Measurements from ENCODE around the gene IFT27.
"Not testable (repeated sequence)": the region's sequence is repeated elsewhere in the genome, so short reads cannot be mapped to it uniquely, and the experiment has no call there.

Gene IFT27

DNA sequence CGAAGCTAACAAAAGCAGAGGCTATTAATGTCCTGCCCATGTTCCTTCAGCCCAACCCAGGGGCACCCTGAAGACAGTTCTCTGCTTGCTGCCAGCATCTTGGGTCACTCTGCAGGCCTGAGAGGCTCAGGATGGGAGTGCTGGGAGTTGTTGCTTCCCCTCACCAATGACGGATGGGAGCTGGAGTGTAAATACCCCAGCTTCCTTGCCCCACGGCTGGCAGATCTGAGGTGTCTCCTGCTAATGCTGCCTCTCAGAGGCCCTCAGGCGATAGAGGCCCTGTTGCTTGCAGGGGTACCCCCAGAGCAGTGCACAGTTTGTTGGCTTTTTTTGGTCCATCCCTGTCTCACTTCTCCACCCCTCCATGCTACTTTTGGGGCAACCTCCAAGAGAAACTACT, 32.9 kb downstream of the IFT27 start:
- no peak for DNase-seq

DNA sequence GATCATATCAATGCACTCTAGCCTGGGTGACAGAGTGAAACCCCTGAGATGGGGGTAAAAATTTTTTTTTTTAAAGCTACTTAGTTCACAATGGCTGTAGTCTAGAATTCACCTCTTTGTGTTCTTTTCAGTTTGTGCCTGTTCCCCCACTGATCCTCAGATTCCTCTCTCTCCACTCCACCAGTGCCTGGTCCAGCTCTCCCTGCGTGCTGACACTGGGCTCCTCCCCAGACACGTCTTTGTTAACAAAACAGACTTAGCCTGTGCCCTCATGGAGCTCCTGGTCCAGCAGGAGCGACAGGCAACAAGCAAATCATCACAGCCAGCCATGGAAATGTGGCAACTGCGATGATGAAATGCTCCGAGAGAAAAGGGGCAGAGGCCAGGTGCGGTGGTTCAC, 34.0 kb downstream of the IFT27 start:
- DNase-seq, result no peak

DNA sequence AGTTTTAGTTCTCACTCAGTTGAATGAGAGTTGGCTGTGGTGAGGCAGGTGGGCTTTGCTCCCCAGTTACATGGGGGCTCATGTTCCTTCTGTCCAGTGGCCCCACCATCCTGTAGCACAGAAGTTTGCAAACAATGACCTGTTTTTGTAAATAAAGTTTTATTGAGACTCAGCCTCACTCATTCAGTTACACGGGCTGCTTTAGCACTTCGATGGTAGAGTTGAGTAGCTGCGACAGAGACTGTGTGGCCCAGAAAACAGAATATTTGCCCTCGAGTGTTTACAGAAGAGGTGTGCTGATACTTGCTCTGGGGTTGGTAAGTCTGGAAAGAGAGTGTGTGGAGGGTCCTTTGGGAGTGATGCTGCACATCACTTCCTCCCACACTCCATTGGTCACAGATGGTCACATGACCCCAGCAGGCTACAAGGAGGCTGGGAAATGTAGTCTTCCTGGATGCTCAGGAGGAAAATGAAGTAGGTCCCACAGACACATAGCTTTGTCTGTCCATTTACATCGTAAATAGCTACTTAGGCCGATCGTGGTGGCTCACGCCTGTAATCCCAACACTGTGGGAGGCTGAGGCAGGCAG, 34.6 kb downstream of the IFT27 start:
- no peak for DNase-seq

DNA sequence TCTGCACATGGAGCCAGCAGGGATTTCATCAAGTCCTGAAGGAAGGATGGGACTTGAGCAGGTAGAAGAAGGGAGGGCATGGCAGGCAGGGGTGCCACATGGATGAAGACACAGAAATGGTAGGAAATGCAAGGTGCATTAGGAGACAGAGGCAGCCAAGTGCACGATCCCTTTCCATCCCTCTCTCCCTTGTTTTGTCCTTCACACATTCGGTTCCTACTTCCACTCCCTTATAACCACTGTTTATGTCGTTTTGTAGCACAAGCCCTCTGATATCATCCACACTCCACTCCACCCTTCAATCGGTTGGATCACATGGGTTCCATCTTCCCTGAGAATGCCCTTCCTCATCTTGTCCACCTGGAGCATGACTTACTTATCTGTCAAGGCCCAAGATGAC, 35.2 kb downstream of the IFT27 start:
- no peak for DNase-seq

DNA sequence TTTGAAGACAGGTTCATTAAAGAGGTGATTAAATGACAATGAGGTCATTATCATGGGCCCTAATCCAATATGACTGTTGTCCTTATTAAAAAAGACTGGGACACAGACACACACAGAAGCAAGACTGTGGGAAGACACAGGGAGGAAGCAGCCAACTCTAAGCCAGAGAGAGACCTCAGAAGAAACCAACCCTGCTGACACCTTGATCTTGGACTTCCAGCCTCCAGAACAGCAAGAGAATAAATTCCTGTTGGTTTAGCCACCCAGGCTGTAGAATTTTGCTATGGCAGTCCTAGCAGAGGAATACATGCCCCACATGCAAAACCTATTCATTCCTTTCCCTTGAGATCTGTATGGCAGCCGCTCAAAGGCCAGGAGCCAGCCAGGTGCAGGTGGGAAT, 36.7 kb downstream of the IFT27 start:
- no peak for DNase-seq

DNA sequence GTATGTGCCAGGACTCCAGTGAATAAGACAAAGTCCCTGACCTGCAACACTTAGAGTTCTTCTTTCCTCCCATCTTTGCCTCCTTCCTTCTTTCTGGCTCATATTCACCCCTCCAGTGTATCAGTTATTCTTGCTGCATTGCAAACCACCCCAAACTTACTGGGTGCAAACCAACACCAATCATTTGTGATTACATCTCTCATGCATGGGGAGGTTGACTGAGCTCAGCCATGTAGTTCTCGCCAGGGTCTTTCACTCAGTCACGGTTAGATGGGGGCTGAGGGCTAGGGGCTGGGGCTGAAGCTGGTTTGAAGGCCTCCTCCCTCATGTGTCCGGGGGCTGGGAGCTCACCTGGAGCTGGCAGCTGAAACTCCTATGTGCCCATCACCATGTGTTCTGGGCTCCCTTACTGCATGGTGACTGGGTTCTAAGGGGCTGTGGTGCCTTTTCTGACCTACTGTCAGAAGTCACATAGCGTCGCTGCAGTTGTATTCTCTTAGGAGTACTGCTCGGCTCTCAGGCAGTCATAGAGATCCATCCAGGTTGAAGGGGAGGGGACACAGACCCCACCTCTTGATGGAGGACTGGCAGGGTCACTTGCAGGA, 37.4 kb downstream of the IFT27 start:
- no peak for DNase-seq

DNA sequence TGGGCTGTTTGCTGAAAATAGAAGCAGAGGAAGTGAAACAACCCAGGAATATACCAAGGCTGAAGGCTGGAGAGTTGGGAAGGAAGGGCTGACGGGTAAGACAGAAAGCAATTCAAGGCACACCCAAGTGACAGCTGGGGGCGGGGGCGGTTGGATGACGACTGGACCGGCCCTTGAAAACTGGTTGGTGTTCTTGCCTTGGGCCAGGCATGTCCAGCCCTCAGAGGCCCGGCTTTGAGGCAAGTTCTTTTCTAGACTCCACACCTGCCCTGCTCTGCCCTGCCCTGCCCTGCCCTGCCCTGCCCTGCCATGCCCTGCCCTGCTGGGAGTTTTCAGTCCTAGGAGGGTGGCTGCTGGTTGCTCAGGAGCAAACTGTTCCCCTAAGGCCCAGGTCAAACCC, 38.1 kb downstream of the IFT27 start:
- no peak for DNase-seq

DNA sequence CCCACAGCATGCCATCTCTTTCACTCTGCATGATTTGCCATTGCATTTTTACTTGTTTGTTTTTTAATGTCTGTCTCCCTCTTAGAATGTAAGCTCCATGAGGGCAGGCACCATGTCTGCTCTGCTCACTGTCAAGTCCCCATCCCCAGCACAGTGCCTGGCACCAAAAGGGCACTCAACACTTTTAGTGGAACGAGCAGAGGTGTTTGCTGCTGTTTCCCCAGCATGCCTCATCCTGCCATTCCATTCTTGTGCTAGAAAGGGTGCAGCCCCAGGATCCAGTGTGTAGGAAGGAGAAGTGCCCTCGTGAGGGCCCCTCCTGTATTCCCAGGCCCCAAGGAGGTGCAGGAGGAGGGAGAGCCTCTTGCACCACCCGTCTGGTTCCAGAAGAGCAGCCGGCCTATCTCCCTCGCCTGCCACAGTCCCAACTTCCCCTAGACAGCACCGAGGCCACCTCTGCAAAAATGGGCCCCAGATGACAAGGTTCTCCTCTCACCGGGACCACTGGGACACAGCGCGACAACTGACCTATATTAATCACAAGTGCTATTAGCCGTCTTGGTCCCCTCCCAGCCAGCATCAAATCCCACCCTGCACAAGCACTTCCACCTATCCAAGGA, 39.1 kb downstream of the IFT27 start:
- DNase-seq, result no peak

DNA sequence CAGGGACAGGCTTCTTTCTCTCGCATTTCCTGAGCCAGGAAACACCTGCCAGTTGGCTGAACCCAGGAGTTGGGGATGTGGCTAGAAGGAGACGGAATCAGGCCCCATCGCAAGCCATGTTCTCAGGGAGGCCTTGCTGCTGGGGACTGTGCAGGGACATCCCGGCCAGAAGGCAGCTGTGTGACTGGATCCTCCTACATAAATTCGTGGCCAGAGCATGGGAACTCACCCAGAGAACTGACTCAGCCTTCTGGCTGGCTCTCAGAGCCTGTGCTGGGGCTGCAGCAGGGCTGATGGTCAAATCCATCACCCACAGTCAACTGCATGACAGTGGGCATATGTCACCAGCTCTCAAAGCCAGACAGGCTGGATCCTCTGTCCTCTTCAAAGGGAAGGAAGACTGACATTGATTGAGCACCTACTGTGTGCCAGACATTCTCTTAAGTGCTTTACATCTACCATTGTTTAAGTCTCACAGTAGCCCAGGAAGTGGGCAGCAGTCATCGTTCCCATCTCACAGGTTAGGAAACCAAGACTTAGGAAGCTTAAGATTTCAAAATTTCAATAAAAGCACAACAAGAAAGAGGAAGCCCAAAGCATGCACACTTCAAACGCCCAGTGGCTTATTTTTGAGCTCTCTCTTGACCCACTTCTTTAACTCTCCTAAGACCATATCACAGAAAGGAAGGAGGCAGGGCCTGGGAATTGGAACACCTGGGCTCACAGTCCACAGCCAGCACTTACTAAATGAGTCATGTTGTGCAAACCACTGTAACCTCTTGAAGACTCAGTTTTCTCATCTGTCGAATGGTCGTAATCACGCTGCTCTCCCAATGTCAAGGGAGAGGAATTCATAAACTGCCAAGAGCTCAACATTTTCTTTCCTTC, 41.5 kb downstream of the IFT27 start:
- no peak for DNase-seq

DNA sequence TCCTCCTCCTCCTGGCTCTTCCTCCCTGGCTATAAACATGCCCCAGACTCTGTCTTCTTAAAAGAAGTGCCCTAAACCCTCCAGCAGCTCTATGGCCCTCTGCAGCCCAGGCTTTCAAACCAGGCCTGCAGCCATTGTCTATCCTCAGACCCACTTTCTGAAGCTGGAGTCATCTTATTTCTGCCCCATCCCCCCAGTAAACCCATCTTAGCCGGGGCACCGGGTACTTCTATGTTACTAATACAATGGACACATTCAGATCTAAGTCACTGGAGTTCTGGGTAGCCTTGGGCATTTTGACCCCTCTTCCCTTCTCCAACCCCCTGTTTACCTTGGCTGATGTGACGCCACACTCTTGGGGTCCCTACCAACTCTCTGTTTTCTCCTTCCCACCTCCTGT, 42.6 kb downstream of the IFT27 start:
- no peak for DNase-seq

DNA sequence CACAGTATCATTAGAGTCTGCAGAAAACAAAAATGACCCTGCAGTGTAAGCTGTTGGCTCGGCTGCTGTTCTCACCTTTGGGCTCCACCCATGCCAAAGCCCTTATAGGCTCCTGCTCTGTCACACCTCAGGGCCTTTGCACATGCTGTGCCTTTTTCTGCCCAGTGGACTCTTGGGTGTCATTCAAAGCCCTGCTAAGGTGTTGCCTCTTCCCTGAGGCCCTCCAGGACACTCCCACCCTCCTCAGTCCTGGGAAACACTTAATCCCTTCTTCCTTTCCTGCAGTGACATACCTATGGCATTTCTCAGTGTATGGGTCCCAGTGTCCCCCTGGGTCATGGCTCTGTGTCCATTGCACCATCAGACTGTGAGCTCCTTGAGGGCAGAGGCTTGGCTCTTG, 43.3 kb downstream of the IFT27 start:
- DNase-seq, result no peak

DNA sequence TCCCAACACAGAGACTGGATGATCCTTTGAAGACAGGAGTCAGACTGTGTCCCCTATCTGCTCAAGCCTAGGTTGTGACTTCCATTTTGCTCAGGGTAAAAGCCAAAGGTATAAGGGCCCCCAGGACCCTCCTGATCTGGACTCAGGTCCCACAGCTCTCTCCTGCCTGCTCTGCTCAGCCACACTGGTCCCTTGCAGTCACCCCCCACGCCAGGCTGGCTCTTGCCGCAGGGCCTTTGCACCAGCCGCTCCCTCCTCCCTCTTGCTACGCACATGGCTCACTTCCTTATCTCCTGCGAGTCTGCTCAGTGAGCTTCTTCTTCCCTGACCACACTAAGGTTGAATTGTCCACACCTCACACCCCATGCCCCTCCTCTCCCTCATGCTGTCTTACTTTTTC, 44.0 kb downstream of the IFT27 start:
- DNase-seq, result no peak

DNA sequence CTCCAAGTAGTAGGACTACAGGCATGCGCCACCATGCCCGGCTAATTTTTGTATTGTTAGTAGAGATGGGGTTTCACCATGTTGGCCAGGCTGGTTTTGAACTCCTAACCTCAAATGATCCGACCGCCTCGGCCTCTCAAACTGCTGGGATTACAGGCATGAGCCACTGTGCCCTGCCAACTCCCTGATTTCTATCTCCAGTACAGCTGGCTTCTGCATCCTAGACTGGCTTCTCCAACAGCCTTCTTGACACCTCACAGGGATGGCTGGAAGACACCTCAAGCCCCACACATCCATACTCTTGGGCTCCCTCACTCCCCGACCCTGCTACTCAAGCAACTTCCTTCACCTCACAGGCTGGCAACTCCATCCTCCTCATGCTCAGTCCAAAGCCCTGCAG, 44.6 kb downstream of the IFT27 start:
- not testable (repeated sequence) for DNase-seq

DNA sequence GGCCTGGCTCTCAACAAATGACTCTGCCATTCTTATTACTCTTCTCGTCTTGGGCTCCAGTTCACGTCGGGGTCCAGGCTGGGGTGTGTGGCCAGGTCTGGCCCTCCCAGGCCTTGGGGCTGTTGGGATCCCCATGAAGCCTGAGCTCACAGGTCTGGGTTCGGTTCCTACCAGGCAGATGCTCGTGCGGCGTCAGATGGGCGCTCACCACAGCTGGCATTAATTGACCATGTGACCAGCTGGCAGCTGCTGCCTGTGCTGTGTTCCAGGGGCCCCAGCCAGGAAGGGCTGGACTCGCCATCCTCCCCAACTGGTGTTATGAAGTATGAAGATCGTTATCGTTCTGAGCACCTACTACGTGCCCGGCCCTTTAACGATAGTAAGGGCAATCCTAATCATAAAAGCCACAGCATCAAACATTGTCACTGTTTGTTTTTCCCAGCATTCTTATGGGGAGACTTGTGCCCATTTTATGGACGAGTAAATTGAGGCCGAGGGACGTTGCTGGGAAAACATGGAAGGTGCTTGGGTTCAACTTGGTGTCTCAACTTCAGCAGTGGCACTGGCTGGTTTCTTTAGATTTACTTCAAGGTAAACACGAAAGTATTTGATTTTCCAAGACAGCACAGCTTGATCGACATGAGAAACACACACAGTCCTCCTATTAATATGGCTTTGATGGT, 45.6 kb downstream of the IFT27 start:
- no peak for DNase-seq

DNA sequence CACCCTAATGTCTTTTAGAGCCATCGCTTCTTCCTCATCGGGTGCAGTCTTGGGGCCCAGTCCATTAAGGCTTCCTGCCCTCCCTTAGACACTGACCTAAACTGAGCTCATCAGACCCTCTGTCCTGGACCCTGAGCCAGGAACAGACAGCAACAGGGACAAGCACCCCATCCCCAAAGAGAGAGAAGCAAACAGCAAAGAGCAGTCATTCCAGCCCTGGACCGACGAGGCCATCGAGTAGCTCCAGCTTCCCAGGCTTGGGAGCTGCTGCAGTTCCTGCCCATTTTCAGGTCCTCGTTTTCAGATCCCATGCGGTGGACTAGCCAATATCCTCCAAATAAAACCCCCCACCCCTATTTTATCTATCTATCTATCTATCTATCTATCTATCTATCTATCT, 46.6 kb downstream of the IFT27 start:
- no peak for DNase-seq

DNA sequence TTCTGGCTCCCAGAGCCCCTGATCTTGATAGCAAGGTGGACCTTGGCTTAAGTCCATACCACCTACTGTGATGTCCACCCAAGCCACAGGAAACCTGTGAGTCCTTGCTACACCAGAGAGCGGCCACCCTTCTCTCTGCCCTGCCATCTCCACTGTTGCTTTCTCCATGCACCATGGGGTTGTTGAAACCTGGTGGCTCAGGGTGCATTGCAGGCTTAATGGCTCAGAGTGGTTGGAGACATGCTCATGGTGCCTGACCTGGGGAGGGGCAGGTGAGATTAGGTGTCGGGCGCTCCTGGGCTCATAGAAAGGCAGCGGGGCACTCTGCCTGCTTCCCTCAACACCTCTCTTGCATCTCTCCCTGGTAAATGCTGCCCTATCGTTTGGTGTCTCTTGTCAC, 47.4 kb downstream of the IFT27 start:
- no peak for DNase-seq

DNA sequence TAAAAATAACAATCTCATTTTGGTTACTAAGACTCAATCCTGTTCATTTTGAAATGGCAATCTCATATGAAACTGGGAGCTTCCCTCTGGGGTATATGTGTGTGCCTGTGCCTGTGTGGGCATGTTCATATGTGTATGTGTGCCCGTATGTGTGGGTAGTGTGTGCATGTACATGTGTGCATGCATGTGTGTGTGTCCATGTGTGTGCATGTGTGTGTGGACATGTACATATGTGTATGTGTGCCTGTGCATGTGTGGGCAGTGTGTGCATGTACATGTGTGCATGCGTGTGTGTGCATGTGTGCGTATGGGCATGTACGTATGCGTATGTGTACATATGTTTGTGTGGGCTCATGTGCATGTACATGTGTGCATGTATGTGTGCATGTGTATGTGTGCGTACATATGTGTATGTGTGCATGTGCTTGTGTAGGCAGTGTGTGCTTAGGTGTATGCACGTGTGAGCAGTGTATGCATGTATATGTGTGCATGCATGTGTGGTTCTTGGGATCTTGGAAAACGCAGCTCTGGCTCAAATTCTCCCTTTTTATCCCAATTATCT, 47.9 kb downstream of the IFT27 start:
- no peak for DNase-seq

DNA sequence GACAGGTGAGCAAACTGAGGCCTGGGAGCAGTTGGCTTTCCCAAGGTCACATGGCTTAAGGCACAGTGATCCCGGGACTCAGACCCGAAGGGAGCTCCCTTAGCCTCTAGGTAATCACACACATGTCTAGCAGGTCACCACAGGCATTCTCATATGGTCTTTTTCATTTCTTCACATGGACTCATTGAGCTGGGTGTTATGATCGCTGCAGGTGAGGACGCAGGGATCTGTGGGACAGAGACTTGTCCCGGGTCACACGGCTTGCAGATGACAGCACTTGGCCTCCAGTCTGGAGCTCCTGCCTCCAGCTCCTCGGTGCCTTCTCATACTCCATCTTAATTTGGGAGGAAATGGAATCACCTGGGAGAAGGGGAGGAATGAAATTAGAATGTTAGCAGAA, 48.8 kb downstream of the IFT27 start:
- DNase-seq, result no peak

DNA sequence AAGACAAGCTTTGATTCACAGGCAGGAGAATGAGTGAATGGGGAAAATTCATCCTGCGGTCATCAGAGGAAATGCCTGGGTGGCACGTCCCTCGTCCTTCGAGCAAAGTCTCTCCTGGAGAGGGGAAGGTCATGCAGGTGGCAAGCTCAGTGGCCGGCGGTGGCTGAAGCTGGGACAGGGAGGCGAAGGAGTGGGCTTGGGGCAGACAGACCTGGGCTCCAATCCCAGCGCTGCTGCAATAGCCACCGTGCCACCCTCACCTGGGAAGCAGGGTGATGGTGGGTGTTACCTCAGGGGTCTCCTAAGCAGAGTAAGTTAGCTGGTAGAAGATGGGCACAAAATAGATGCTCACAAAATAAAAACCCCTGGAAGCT, 49.9 kb downstream of the IFT27 start:
- DNase-seq, result no peak

DNA sequence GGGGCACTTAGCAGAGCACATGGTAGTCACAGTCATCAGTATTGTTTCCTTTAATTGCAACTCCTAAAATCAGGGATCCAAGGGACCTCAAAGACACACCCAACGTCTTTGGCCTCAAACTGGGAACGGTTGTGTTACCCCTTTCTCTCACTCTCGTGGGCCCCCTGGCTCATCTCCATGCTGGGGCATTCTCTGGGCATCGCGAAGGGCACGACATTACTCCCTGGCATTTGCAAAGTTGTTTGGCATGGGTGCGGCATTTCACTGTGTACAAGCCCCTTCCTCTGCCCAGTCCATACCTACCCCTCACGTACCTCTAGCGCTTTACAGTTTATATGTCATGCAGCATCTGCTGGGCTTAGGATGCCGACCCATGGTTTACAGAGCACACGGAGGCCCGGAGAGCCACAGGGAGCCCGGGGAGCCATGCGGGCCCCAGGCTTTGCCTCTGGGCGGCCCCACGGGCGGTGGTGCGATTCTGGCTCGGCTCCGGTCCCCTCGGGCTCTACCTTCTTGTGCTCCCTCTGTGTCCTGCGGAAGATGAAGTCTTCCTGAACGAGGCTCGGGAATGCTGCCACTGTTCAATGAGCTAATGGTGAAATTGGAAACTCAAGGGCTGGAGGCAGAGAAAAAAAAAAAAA, 50.4 kb downstream of the IFT27 start:
- DNase-seq, result no peak

DNA sequence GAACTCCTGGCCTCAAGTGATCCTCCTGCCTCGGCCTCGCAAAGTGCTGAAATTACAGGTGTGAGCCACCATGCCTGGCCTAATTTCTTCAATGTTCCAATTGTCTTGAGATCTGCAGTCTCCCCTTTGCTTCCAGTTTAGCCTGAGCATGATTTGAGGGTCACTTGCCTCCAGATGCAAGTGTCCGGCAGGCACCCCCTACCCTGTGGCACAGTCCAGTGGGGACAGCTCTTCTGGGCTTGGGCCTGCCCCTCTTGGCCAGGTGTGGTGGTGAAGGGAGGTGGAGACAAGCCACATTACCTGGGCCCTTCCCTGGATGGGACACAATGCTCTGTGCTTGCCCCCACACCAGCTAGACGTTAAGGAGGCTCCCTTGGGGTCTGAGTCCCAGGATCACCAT, 51.1 kb downstream of the IFT27 start:
- no peak for DNase-seq

DNA sequence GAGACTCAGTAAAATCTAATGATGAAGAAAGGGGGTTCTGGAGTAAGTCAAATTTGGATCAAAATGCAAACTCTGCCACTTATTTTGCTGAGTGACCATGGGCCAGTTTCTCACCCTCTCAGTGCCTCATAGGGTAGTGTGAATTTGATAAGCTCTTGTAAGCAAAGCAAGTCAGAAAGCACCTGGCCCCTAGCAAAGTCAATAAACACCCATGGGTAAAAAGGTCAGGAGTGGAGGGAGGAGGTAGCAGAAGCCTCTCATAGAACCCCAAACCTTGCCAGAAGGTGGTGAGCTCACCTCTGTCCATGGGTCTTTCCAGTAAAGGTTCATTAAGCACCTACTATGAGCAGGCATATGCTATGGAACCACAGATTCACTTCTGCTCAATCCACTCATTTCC, 53.9 kb downstream of the IFT27 start:
- DNase-seq, result no peak

DNA sequence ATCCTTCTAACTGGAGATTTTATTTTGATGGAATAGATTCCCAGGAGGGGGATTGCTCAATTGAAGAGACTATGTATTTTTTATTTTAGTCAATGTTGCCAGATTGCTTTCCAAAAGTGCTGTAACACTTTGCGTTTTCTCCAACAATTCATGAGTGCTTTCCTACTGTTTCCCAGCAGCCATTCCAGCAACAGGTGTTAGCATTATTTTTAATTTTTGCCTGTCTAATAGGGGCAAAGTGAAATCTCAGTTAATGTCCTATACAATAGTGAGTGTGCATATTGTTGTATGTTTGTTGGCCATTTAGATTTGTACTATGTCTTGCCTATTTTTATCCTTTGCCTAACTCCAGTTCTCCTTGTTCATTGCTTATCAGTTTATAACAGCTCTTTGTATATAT, 60.3 kb downstream of the IFT27 start:
- no peak for DNase-seq

All from GDM1 (cell line).